Measurements from ENCODE around the gene PUS1. TPM values are rescaled to one million over a fixed set of nuclear protein-coding genes. Genes with fewer than 3 reads are reported as not detected.
A peak's percentile ranks its signal among the peaks of the same experiment; 100 is the strongest.

PUS1 gene
- total and polyA plus RNA-seq, 9 of the 15 experiments (the other 6 are each of a cell fraction or from before 2014, with no cell fraction given), result 1.9 to 90.8 (median 30.0) TPM

GRCh38 chr12:131896080-131896810 lies 32.8 kb upstream of the PUS1 start (continued):
- TF ChIP-seq GTF2B (IDR thresholded peaks at IDR 0.05; ENCODE audit: extremely low read depth, insufficient read length), result no peak
- TF ChIP-seq FOXP4 (CRISPR knock-in tag; IDR thresholded peaks at IDR 0.05; ENCODE audit: borderline replicate concordance), result no peak
- no peak for TF ChIP-seq LEF1 (IDR thresholded peaks at IDR 0.05)
- no peak for TF ChIP-seq KDM1A (IDR thresholded peaks at IDR 0.05)
- no peak for TF ChIP-seq IRF1 (CRISPR knock-in tag; IDR thresholded peaks at IDR 0.05; ENCODE audit: borderline replicate concordance)
- TF ChIP-seq MGA (IDR thresholded peaks at IDR 0.05), result peak; percentile 29; the same call in 1 of the 2 replicates
- TF ChIP-seq ZNF41 (CRISPR knock-in tag; conservative IDR thresholded peaks at IDR 0.05), result no peak
- no peak for TF ChIP-seq PTRF (tag; IDR thresholded peaks at IDR 0.05)
- no peak for TF ChIP-seq RBM14 (IDR thresholded peaks at IDR 0.05; ENCODE audit: borderline replicate concordance, insufficient read depth, low read depth, low read length)
- no peak for TF ChIP-seq THAP7 (CRISPR knock-in tag; IDR thresholded peaks at IDR 0.05)
- peak; percentile 61; the same call in 1 of the 2 replicates for TF ChIP-seq FOSL1 (tag; conservative IDR thresholded peaks at IDR 0.05)
